ENCODE data around the gene DENND4A. TPM values are rescaled to one million over a fixed set of nuclear protein-coding genes. Genes with fewer than 3 reads are reported as not detected.

Gene DENND4A
- total and polyA plus RNA-seq, 9 of the 15 experiments (the other 6 are each of a cell fraction or from before 2014, with no cell fraction given): 6.8 to 32.3 (median 19.9) TPM

GRCh38 chr15:65619626-65620290 is 172.3 kb downstream of the DENND4A start:
- H3K27ac ChIP-seq (ENCODE audit: extremely low read depth, low read depth, low read length): no peak overlapping the region
- POLR2A ChIA-PET: interaction anchor here (0.5 to 0.8 kb wide), 2 partner anchors 9 to 250 kb away, joined by 4 read pairs; partner anchors contain the start of gene INTS14
- TF ChIP-seq ZNF282 (CRISPR knock-in tag; IDR thresholded peaks at IDR 0.05) (no peak), ZNF696 (CRISPR knock-in tag; conservative IDR thresholded peaks at IDR 0.05) (no peak), KAT7 (CRISPR knock-in tag; IDR thresholded peaks at IDR 0.05; ENCODE audit: borderline replicate concordance) (no peak), NUFIP1 (IDR thresholded peaks at IDR 0.05; ENCODE audit: partially characterized antibody) (no peak), RCOR1 (IDR thresholded peaks at IDR 0.05; ENCODE audit: borderline replicate concordance in 1 of 2, low read depth in 2 of 2, low read length in 2 of 2) (peak in 1 of 2 experiments; percentile 15; a peak in 1 of 4 replicates), JUND (IDR thresholded peaks at IDR 0.05; ENCODE audit: borderline replicate concordance, low read depth, low read length) (peak; percentile 26; the same call in 1 of the 2 replicates), JUND (tag; IDR thresholded peaks at IDR 0.05; ENCODE audit: borderline replicate concordance, low read depth, low read length) (no peak; the same call in 2 of the 3 replicates), ARHGAP35 (IDR thresholded peaks at IDR 0.05; ENCODE audit: partially characterized antibody) (no peak), TFAP4 (CRISPR knock-in tag; IDR thresholded peaks at IDR 0.05; ENCODE audit: borderline replicate concordance) (no peak), TAL1 (IDR thresholded peaks at IDR 0.05) (0 out of 2 replicates have a peak, but pooled peaks have one; percentile 11), CEBPB (tag; IDR thresholded peaks at IDR 0.05) (no peak), SMARCA5 (IDR thresholded peaks at IDR 0.05) (no peak), ARNT (IDR thresholded peaks at IDR 0.05) (no peak), ZNF778 (CRISPR knock-in tag; IDR thresholded peaks at IDR 0.05) (no peak), CTBP1 (IDR thresholded peaks at IDR 0.05; ENCODE audit: borderline replicate concordance) (peak; percentile 52; the same call in 1 of the 2 replicates), SOX6 (IDR thresholded peaks at IDR 0.05) (no peak), MBD2 (IDR thresholded peaks at IDR 0.05; ENCODE audit: borderline replicate concordance, low read depth) (no peak)
- TF ChIP-seq, protein P1, sequence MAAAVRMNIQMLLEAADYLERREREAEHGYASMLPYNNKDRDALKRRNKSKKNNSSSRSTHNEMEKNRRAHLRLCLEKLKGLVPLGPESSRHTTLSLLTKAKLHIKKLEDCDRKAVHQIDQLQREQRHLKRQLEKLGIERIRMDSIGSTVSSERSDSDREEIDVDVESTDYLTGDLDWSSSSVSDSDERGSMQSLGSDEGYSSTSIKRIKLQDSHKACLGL (CRISPR knock-in tag; IDR thresholded peaks at IDR 0.05; ENCODE audit: borderline replicate concordance, poor library complexity, severe bottlenecking): no peak
- TF ChIP-seq, protein P2, sequence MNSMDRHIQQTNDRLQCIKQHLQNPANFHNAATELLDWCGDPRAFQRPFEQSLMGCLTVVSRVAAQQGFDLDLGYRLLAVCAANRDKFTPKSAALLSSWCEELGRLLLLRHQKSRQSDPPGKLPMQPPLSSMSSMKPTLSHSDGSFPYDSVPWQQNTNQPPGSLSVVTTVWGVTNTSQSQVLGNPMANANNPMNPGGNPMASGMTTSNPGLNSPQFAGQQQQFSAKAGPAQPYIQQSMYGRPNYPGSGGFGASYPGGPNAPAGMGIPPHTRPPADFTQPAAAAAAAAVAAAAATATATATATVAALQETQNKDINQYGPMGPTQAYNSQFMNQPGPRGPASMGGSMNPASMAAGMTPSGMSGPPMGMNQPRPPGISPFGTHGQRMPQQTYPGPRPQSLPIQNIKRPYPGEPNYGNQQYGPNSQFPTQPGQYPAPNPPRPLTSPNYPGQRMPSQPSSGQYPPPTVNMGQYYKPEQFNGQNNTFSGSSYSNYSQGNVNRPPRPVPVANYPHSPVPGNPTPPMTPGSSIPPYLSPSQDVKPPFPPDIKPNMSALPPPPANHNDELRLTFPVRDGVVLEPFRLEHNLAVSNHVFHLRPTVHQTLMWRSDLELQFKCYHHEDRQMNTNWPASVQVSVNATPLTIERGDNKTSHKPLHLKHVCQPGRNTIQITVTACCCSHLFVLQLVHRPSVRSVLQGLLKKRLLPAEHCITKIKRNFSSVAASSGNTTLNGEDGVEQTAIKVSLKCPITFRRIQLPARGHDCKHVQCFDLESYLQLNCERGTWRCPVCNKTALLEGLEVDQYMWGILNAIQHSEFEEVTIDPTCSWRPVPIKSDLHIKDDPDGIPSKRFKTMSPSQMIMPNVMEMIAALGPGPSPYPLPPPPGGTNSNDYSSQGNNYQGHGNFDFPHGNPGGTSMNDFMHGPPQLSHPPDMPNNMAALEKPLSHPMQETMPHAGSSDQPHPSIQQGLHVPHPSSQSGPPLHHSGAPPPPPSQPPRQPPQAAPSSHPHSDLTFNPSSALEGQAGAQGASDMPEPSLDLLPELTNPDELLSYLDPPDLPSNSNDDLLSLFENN (IDR thresholded peaks at IDR 0.05; ENCODE audit: low read depth in 2 of 2, low read length in 2 of 2): no peak

More at GRCh38 chr15:65619626-65620290, 172.3 kb downstream of the DENND4A start:
- in situ Hi-C loops (cut with MboI) (no loop called here), intact Hi-C loops (cut with micrococcal nuclease) (loop anchor here (10.0 kb wide), 1 partner anchor 355 kb away; no protein-coding TSS in a partner anchor)
- Histone ChIP-seq H3K9me3 (replicated peaks; ENCODE audit: control insufficient read depth, insufficient read depth, low read depth, low read length) (no peaks in the 10 kb centered on the region), H3K79me2 (ENCODE audit: control insufficient read depth, insufficient read depth, low read length) (no peaks in the 10 kb centered on the region), H3K4me2 (ENCODE audit: insufficient read depth, low read length) (peak overlapping the region; percentile 4; the same call in 1 of the 2 replicates), H3K9ac (ENCODE audit: insufficient read depth in 1 of 2, low read depth in 2 of 2, low read length in 2 of 2) (no peak overlapping the region), H3K4me3 (no peak overlapping the region), H2AFZ (ENCODE audit: low read depth, low read length) (peak overlapping the region; percentile 63), H3K27me3 (ENCODE audit: control insufficient read depth in 2 of 2, insufficient read depth in 2 of 2, low read length in 2 of 2) (no peaks in the 10 kb centered on the region), H3K36me3 (ENCODE audit: control insufficient read depth, insufficient read depth, low read length) (no peaks in the 10 kb centered on the region), H3K9me1 (ENCODE audit: control insufficient read depth, insufficient read depth, low read length) (no peaks in the 10 kb centered on the region), H4K20me1 (replicated peaks; ENCODE audit: control insufficient read depth, insufficient read depth, low read length) (no peaks in the 10 kb centered on the region; the same call in 1 of the 2 replicates), H3K4me1 (replicated peaks in 1 of 2; ENCODE audit: control insufficient read depth in 2 of 2, insufficient read depth in 2 of 2, low read length in 2 of 2) (peaks cover 3 to 7% of the 10 kb centered on the region in 2 experiments; a peak in 3 of 5 replicates)
- DNase-seq (ENCODE audit: extremely low read depth in 1 of 4, low spot score in 3 of 4) (no peak), ATAC-seq (no peak), FAIRE-seq (no peak)
- WGBS (ENCODE audit: insufficient coverage, low coverage, missing lambda C conversion rate): 33% methylated on average over 5 of the region's 5 CpGs
- BruUV-seq (replicated peaks): no TSS peak
- CTCF ChIA-PET (ENCODE audit: low intra/inter-chr PET ratio): no interaction called here
